ENCODE results near the gene SCAP. TPM values are rescaled to one million over a fixed set of nuclear protein-coding genes. Genes with fewer than 3 reads are reported as not detected.
"Not testable (repeated sequence)": the region's sequence is repeated elsewhere in the genome, so short reads cannot be mapped to it uniquely, and the experiment has no call there.

Gene SCAP
- total and polyA plus RNA-seq, 2 of the 13 experiments (the other 11 are each of a cell fraction or from before 2014, with no cell fraction given), result 40.4 to 53.3 TPM

GRCh38 chr3:47464588-47464987 lies 11.2 kb downstream of the SCAP start (continued):
- no peak for TF ChIP-seq DMTF1 (CRISPR knock-in tag; IDR thresholded peaks at IDR 0.05)

- FAIRE-seq; H3K9ac ChIP-seq (ENCODE audit: insufficient read depth, low read depth, low read length); in situ Hi-C loops (cut with HindIII; ENCODE audit: extremely low pct_ligation_motif_present, low pct_unique_long_range_greater_than_20kb); H3K27me3 ChIP-seq (ENCODE audit: control insufficient read depth in 1 of 2, insufficient read depth in 2 of 2, low read length in 2 of 2); H3K36me3 ChIP-seq (replicated peaks in 1 of 2; ENCODE audit: control insufficient read depth in 1 of 2, insufficient read depth in 2 of 2, low read length in 2 of 2); CTCF ChIA-PET (ENCODE audit: low intra/inter-chr PET ratio, low total read pairs); H4K20me1 ChIP-seq (ENCODE audit: insufficient read depth, low read length); intact Hi-C loops (cut with micrococcal nuclease; ENCODE audit: unreplicated experiment); H3K27ac ChIP-seq (ENCODE audit: extremely low read length, insufficient read depth, low read length); H2AFZ ChIP-seq (ENCODE audit: low read length); BruUV-seq (replicated peaks); H3K4me3 ChIP-seq (replicated peaks in 1 of 3; ENCODE audit: insufficient read depth in 1 of 3, low read depth in 2 of 3, low read length in 3 of 3); ATAC-seq; H3K4me2 ChIP-seq (ENCODE audit: low read depth, low read length); DNase-seq (ENCODE audit: low spot score); H3K9me3 ChIP-seq (ENCODE audit: low read length); TF ChIP-seq SOX13, SOX6 (IDR thresholded peaks at IDR 0.05): not testable (repeated sequence)
- WGBS (ENCODE audit: low lambda C conversion rate), result 78% methylated on average over 9 of the region's 9 CpGs
- peaks cover 61% of the 10 kb centered on the region for H3K79me2 ChIP-seq (ENCODE audit: insufficient read depth, low read length)
- peaks cover 64% of the 10 kb centered on the region for H3K4me1 ChIP-seq (ENCODE audit: insufficient read depth, low read length)
- POLR2A ChIA-PET, result interaction anchor here (1.2 kb wide), 1 partner anchor 16 kb away, joined by 3 read pairs; no protein-coding TSS in a partner anchor
- peak in 1 of 2 experiments; percentile 62; a peak in 2 of 4 replicates for TF ChIP-seq SOX13 (CRISPR knock-in tag; conservative IDR thresholded peaks at IDR 0.05 in 1 of 2, IDR thresholded peaks at IDR 0.05 in 1 of 2)
- TF ChIP-seq SOX5 (CRISPR knock-in tag; IDR thresholded peaks at IDR 0.05; ENCODE audit: borderline replicate concordance), result peak; percentile 31; the same call in 1 of the 2 replicates
- TF ChIP-seq SOX6 (CRISPR knock-in tag; IDR thresholded peaks at IDR 0.05), result peak; percentile 74
- 0 out of 2 replicates have a peak, but pooled peaks have one; percentile 12 for TF ChIP-seq NR2C2 (CRISPR knock-in tag; IDR thresholded peaks at IDR 0.05; ENCODE audit: borderline replicate concordance)
- TF ChIP-seq ZMYM4 (CRISPR knock-in tag; IDR thresholded peaks at IDR 0.05), result 0 out of 2 replicates have a peak, but pooled peaks have one; percentile 13
Measured at GRCh38 chr3:47459534-47460085, 16.1 kb downstream of the SCAP start.

All from HepG2 (cell line).